GM10847 (cell line): ENCODE measurements around the gene NCOA3.

Source experiments
- POLR2A ChIP-seq: IDR thresholded peaks from 2 replicates; pipeline ENCODE4 v1.6.1; 2011; ENCODE audit not compliant: insufficient read length; ENCODE audit errors: extremely low read depth

NCOA3 gene

DNA sequence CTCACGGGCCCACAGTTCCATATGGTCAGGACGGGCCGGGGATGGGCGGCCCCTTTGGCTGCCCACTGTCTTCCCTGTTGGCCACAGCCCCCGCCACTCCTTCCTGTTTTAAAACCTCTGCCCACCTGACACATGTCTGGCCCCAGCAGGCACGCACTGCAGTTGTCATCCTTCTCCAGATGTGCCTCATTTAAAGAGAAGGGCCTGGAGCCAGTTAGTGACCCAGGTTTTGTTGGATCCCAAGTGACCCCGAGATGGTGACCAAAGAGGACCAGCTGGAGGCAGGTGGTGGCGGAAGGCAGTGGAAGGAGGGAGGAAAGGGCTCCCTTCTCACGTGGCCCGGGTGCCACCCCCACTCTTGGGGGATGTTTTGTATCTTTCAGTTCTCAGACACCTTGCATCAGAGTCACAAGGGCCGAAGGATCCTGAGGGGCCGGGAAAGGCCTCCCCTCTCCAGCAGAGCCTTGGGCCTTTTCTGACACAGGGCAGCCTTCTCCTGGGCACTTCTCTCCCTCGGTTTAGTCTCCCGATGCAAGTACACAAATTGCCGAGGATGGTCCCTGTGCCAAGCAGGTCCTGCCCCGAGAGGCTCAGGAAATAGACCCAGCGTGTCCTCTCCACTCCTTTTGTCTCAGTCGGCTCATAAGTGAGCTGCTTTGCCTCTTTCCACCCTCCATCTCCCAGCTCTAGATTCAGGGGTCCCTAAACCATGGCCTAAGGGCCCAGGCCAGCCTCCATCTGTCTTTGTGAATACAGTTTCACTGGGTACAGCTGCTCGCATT lies 166.0 kb downstream of the NCOA3 start:
- TF ChIP-seq POLR2A: no peak

DNA sequence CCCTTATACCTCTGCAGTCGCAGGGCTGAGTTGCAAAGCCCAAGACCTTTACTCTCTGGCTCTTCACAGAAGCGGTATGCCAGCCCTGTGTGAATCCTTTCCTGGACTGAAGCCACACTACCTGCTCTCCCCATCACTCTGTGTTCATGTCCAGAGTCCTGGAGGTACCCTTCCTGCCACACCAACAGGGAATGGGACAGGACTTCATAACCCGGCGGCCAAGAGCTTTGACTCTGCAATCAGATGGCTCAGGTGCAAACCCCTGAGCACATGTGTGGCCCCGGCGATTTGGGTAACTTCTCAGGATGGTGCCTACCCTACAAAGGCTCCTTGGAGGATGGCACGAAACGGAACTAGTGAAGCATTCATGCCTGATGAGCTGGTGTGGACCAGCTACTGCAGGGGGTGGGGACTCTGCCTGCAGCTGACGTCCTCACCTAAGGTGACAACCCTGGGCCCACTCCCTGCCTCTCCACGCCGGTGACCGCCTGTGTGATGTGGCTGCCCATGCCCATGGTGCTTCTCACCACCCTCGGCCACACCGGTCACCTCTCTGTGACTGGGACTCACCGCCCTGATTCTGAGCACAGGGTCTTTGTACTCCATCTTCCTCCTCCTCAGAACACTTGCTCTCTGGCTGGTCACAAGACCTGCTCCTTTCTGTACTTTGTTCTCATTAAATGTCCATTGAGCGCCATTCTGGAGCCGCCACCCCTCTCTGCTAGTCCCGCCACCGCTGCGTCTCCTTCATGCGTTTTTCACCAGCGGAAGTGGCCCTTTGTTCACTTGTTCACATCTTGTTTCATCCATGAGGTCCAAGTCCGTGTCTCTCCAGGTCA lies 166.8 kb downstream of the NCOA3 start:
- TF ChIP-seq POLR2A: no peak

DNA sequence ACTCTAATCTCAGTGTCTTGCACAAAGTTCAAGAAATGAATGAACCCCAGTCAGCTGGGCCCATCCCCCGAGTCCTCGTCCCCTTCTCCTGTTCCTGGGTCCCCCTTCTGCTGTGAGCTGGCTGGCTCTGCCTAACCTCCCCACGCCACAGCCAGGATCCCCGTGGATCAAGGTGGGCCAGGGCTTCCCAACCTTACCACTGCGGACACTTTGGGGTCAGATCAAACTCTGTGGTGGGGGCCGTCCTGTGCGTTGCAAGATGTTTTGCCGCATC lies 167.4 kb downstream of the NCOA3 start:
- no peak for TF ChIP-seq POLR2A

- TF ChIP-seq POLR2A: no peak
These were observed 167.8 kb downstream of the NCOA3 start for GRCh38 chr20:47669489-47669888.

DNA sequence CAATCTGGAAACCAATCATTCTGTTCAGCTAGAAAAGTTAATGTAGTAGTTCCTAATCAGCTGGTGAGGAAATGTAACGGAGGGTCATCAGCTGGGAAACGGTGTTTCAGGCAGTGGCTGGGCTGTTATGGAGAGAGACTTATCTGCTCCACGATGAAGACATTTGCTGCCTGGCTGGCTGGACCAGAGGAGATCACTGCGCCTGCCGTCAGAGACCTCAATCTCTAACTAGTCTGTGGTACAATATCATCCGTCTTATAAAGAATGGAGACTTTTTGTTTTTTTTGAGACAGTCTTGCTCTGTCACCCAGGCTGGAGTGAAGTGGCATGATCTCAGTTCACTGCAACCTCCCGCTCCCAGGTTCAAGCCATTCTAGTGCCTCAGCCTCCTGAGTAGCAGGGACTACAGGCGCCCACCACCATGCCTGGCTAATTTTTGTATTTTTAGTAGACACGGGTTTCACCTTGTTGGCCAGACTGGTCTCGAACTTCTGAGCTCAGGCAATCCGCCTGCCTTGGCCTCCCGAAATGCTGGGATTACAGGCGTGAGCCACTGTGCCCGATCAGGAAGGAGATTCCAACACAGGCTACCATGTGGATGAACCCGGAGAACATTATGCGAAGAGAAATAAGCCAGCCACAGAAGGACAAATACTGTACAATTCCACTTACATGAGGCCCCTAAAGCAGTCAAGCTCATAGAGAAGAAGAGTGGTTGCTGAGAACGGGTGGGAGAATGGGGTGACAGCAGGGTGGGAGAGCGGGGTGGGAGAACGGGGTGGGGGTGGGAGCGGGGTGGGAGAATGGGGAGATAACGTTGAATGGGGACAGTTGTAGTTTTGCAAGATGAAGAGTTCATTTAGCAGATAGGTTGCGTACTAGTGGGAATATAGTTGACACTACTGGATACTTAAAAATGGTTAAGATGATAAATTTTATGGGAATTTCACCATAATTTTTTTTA lies 168.5 kb downstream of the NCOA3 start:
- no peak for TF ChIP-seq POLR2A

DNA sequence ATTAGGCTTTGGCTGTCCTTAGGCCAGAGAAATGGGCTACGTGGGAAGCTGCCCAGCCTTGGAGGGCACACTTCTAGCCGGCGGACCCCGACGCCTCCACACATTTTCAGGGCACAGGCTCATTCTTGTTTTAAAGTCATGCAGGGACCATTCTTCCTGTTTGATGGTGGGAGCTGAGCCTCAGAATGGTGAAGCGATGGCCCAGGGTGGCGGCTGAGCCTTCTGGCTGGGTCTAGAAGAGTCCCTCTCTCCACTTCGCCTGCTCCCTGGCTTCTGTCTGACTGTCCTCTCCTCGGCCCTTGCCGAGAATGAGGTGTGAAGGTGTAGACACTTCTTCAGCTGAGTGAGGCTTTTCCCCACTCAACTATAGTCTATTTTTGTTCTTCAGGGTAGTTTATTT lies 169.2 kb downstream of the NCOA3 start:
- no peak for TF ChIP-seq POLR2A

DNA sequence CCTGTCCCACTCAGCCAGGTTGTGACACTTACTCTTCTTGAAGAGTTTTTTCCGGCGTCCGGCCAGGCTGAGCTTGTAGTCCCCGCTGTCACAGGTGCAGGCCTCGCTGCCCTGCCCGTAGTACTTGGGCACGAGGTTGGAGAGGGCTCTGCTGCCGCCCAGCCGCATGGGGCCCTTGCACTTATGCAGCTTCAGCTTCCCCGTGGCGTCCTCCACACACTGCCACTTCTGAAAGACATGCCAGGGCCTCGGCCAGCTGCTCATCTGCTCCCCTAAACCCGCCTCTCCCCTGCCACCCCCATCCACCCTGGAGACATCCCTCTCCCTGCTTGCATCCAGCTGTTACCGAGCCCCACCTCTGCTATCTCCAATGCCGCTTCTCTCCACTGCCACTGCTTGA lies 170.5 kb downstream of the NCOA3 start:
- no peak for TF ChIP-seq POLR2A

GRCh38 chr20:47672886-47673670 lies 171.4 kb downstream of the NCOA3 start:
- TF ChIP-seq POLR2A: no peak

DNA sequence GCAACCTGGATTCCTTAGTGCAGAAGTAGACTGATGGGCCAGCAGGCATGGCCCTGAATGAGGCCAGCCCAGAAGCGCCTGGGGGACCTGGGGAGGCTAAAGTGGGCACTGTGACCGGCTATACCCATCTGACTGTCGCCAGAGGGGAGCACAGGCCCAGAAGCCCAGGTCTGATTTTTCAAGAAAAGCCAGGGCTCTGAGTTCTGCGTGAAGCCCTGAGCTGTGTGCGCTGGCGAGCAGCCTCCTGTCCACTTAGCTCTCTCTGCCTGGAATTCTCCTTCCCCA lies 171.9 kb downstream of the NCOA3 start:
- no peak for TF ChIP-seq POLR2A

- no peak for TF ChIP-seq POLR2A
These were observed 172.5 kb downstream of the NCOA3 start for GRCh38 chr20:47674145-47674544.

DNA sequence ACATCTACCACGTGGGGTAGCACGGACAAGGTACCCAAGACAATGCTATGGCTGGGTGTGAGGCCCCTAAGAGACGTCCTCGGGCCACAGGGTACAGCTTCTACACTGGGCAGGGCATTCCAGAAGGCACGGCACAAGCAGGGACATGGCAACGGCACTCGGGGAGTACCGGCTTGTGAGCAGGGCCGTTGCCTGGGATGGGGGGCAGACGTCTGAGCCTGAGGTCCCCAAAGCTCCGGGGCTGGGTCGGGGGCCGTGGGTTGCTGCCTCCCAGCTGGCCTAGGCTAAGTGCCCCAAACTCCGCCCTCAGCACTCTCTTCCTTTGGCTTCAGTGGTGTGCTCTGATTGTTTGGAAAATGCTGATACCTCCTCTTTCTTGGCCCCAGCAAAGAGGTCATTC lies 173.0 kb downstream of the NCOA3 start:
- TF ChIP-seq POLR2A: no peak

DNA sequence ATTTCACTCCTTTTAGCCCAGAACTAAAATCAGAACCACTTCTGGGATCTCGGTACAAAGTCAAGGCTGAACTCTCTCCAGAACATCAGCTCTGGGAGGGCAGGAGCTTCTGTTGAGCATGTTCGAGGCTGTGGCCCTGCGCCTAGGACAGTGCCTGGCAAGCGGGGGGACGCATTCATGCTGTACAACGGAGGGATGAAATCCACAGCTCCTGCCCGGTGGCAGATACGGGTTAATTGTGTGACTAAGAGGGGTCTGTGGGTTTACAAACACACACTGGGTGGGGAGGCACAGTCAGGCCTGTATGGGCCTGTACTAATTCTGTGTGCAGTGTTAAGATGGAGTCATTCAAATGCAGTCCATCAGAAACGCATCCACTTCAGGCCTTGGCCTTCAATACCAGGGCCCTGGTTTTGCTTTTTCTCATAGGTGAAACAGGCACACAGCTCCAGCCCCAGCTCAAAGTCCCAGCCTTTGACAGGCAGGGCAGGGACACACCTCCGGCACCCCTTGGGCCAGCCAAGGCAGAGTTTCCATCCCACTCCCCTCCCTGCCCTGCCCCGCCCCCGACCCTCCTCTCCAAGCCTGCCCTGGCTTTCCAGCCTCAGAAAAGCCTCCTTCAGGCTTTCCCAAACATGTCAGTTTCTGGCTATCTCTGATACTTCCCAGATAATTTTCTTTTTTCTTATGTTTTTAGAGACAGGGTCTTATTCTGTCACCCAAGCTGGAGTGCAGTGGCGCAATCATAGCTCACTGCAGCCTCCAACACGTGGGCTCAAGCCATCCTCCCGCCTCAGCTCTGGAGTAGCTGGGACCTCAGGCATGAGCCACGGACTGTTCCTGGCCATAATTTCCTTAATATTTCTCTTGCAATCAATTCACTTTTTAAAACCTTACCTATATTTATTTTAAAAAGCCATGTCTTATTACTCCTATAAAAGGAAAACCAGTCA lies 173.8 kb downstream of the NCOA3 start:
- no peak for TF ChIP-seq POLR2A

DNA sequence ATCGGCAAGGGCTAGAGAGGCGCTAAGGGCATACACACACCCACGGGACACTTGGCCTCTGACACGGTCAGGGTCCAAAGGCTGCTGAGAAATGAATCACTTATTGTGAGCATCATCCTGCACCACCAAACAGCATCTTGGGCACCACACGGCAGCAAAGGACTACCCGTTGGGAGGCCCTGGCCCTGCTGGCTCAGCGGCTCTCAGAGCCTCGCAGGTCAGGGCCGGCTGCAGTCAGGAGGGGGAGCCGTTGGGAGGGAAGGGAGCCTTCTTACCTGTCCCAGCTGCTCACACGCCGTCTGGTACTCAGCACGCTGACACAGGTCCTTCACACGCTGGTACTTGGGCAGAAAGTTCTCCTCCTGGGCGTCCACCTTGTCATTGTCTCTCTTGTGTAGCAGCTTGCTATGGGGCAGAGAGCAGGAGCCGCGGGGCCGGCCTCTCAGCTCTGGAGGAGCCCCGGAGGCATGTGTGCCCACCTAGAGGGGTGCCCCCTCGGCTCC lies 174.6 kb downstream of the NCOA3 start:
- no peak for TF ChIP-seq POLR2A
